GM19468 (cell line): ENCODE results near the gene EFNA5.
"Not testable (repeated sequence)": the region's sequence is repeated elsewhere in the genome, so short reads cannot be mapped to it uniquely, and the experiment has no call there.

Experiments
- ATAC-seq: cut with Tn5 transposase; IDR thresholded peaks from one replicate; pipeline ENCODE4 v1.9.1; 2021; ENCODE audit warnings: mild to moderate bottlenecking, moderate library complexity, moderate number of reproducible peaks; ENCODE audit not compliant: unreplicated experiment; ENCODE audit errors: extremely low read depth

The EFNA5 gene

GRCh38 chr5:107472620-107473064, 198.1 kb downstream of the EFNA5 start:
- no peak for ATAC-seq

- ATAC-seq = no peak
Observed at GRCh38 chr5:107470295-107470582, 200.5 kb downstream of the EFNA5 start.

- no peak for ATAC-seq
Observed at GRCh38 chr5:107469485-107470294, 201.0 kb downstream of the EFNA5 start.

- ATAC-seq = no peak
Observed at GRCh38 chr5:107469064-107469463, 201.7 kb downstream of the EFNA5 start.

- no peak for ATAC-seq
Observed at GRCh38 chr5:107468276-107468675, 202.5 kb downstream of the EFNA5 start.

GRCh38 chr5:107467137-107467932, 203.4 kb downstream of the EFNA5 start:
- no peak for ATAC-seq

GRCh38 chr5:107466233-107466769, 204.4 kb downstream of the EFNA5 start:
- no peak for ATAC-seq

- ATAC-seq = no peak
Observed at GRCh38 chr5:107464876-107465275, 205.9 kb downstream of the EFNA5 start.

GRCh38 chr5:107464416-107464815, 206.3 kb downstream of the EFNA5 start:
- no peak for ATAC-seq

- no peak for ATAC-seq
Observed at GRCh38 chr5:107463731-107464130, 207.0 kb downstream of the EFNA5 start.

- no peak for ATAC-seq
Observed at GRCh38 chr5:107461770-107462169, 209.0 kb downstream of the EFNA5 start.

- no peak for ATAC-seq
Observed at GRCh38 chr5:107460789-107461188, 209.9 kb downstream of the EFNA5 start.

- ATAC-seq = no peak
Observed at GRCh38 chr5:107459605-107460004, 211.1 kb downstream of the EFNA5 start.

GRCh38 chr5:107458322-107458721, 212.4 kb downstream of the EFNA5 start:
- no peak for ATAC-seq

GRCh38 chr5:107457881-107458280, 212.9 kb downstream of the EFNA5 start:
- no peak for ATAC-seq

- no peak for ATAC-seq
Observed at GRCh38 chr5:107457138-107457537, 213.6 kb downstream of the EFNA5 start.

GRCh38 chr5:107456281-107456715, 214.4 kb downstream of the EFNA5 start:
- ATAC-seq = peak; percentile 59

- no peak for ATAC-seq
Observed at GRCh38 chr5:107455111-107455544, 215.6 kb downstream of the EFNA5 start.

- ATAC-seq = not testable (repeated sequence)
Observed at GRCh38 chr5:107451827-107452226, 218.9 kb downstream of the EFNA5 start.

GRCh38 chr5:107451028-107451427, 219.7 kb downstream of the EFNA5 start:
- no peak for ATAC-seq

GRCh38 chr5:107450531-107450930, 220.2 kb downstream of the EFNA5 start:
- no peak for ATAC-seq
